Measurements from ENCODE around the gene MIOX. TPM values are rescaled to one million over a fixed set of nuclear protein-coding genes. Genes with fewer than 3 reads are reported as not detected.

MIOX gene
- total RNA-seq, 2 donors from 2014 or later: not detected

- no peak overlapping the region for H3K27ac ChIP-seq (ENCODE audit: low read depth, low read length)
- H3K9me3 Mint-ChIP-seq: no peaks in the 10 kb centered on the region
- H3K27me3 Mint-ChIP-seq (ENCODE audit: insufficient read depth): no peaks in the 10 kb centered on the region
- no peak overlapping the region for H3K4me3 ChIP-seq (ENCODE audit: low read length)
- WGBS, 2 experiments (ENCODE audit: insufficient coverage in 1 of 2, insufficient read length in 1 of 2): 94 to 96% methylated on average over 16 to 24 of the region's 24 CpGs
- no peak overlapping the region for H3K9ac ChIP-seq (ENCODE audit: extremely low read depth, low read length, poor library complexity, severe bottlenecking)
- H3K9me3 ChIP-seq (ENCODE audit: control insufficient read depth, low read length): no peaks in the 10 kb centered on the region
- peaks cover 2% of the 10 kb centered on the region for H3K36me3 Mint-ChIP-seq (ENCODE audit: low read depth)
- no peak for DNase-seq
- no peak overlapping the region for H3K27ac Mint-ChIP-seq
- no peaks in the 10 kb centered on the region for H3K4me1 Mint-ChIP-seq
- H3K36me3 ChIP-seq (ENCODE audit: control insufficient read depth, insufficient read depth, low read length): peaks cover 15% of the 10 kb centered on the region
- H3K27me3 ChIP-seq (ENCODE audit: control insufficient read depth, insufficient read depth, low read length, poor library complexity, severe bottlenecking): no peaks in the 10 kb centered on the region
- no peaks in the 10 kb centered on the region for H3K4me1 ChIP-seq (ENCODE audit: control insufficient read depth, insufficient read depth, low read length)
- TF ChIP-seq, protein P1, sequence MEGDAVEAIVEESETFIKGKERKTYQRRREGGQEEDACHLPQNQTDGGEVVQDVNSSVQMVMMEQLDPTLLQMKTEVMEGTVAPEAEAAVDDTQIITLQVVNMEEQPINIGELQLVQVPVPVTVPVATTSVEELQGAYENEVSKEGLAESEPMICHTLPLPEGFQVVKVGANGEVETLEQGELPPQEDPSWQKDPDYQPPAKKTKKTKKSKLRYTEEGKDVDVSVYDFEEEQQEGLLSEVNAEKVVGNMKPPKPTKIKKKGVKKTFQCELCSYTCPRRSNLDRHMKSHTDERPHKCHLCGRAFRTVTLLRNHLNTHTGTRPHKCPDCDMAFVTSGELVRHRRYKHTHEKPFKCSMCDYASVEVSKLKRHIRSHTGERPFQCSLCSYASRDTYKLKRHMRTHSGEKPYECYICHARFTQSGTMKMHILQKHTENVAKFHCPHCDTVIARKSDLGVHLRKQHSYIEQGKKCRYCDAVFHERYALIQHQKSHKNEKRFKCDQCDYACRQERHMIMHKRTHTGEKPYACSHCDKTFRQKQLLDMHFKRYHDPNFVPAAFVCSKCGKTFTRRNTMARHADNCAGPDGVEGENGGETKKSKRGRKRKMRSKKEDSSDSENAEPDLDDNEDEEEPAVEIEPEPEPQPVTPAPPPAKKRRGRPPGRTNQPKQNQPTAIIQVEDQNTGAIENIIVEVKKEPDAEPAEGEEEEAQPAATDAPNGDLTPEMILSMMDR (conservative IDR thresholded peaks at IDR 0.05): no peak
- no peak overlapping the region for H3K4me3 Mint-ChIP-seq
These were observed 16.2 kb downstream of the MIOX start for GRCh38 chr22:50502628-50503474.

- Histone ChIP-seq H3K27ac (ENCODE audit: low read depth, low read length) (no peak overlapping the region), H3K36me3 (ENCODE audit: control insufficient read depth, insufficient read depth, low read length) (peaks cover 15% of the 10 kb centered on the region), H3K27me3 (ENCODE audit: control insufficient read depth, insufficient read depth, low read length, poor library complexity, severe bottlenecking) (no peaks in the 10 kb centered on the region), H3K9ac (ENCODE audit: extremely low read depth, low read length, poor library complexity, severe bottlenecking) (no peak overlapping the region), H3K4me1 (ENCODE audit: control insufficient read depth, insufficient read depth, low read length) (no peaks in the 10 kb centered on the region), H3K4me3 (ENCODE audit: low read length) (no peak overlapping the region), H3K9me3 (ENCODE audit: control insufficient read depth, low read length) (no peaks in the 10 kb centered on the region)
- H3K4me1 Mint-ChIP-seq: peaks cover 1% of the 10 kb centered on the region
- no peak overlapping the region for H3K4me3 Mint-ChIP-seq
- 93 to 98% methylated on average over 10 to 20 of the region's 26 CpGs for WGBS, 2 experiments (ENCODE audit: insufficient coverage in 1 of 2, insufficient read length in 1 of 2)
- H3K36me3 Mint-ChIP-seq (ENCODE audit: low read depth): peaks cover 2% of the 10 kb centered on the region
- H3K27me3 Mint-ChIP-seq (ENCODE audit: insufficient read depth): no peaks in the 10 kb centered on the region
- no peak overlapping the region for H3K27ac Mint-ChIP-seq
- TF ChIP-seq, protein P1 (conservative IDR thresholded peaks at IDR 0.05): no peak
- no peaks in the 10 kb centered on the region for H3K9me3 Mint-ChIP-seq
- DNase-seq: peak; percentile 58
These were observed 17.0 kb downstream of the MIOX start for GRCh38 chr22:50503475-50504145.

GRCh38 chr22:50504369-50505211 is 17.9 kb downstream of the MIOX start:
- Histone ChIP-seq H3K27ac (ENCODE audit: low read depth, low read length) (no peak overlapping the region), H3K9me3 (ENCODE audit: control insufficient read depth, low read length) (no peaks in the 10 kb centered on the region), H3K4me1 (ENCODE audit: control insufficient read depth, insufficient read depth, low read length) (peaks cover 8% of the 10 kb centered on the region), H3K9ac (ENCODE audit: extremely low read depth, low read length, poor library complexity, severe bottlenecking) (no peak overlapping the region), H3K36me3 (ENCODE audit: control insufficient read depth, insufficient read depth, low read length) (peaks cover 15% of the 10 kb centered on the region), H3K4me3 (ENCODE audit: low read length) (no peak overlapping the region), H3K27me3 (ENCODE audit: control insufficient read depth, insufficient read depth, low read length, poor library complexity, severe bottlenecking) (no peaks in the 10 kb centered on the region)
- TF ChIP-seq, protein P1 (conservative IDR thresholded peaks at IDR 0.05): no peak
- peaks cover 2% of the 10 kb centered on the region for H3K36me3 Mint-ChIP-seq (ENCODE audit: low read depth)
- no peaks in the 10 kb centered on the region for H3K27me3 Mint-ChIP-seq (ENCODE audit: insufficient read depth)
- DNase-seq: no peak
- H3K4me1 Mint-ChIP-seq: peaks cover 8% of the 10 kb centered on the region
- no peak overlapping the region for H3K4me3 Mint-ChIP-seq
- WGBS, 2 experiments (ENCODE audit: insufficient coverage in 1 of 2, insufficient read length in 1 of 2): 93 to 95% methylated on average over 25 to 43 of the region's 44 CpGs
- H3K27ac Mint-ChIP-seq: no peak overlapping the region
- no peaks in the 10 kb centered on the region for H3K9me3 Mint-ChIP-seq

Data from endodermal cell (in vitro differentiated cells).